Stimulated activated naive B cell treated with anti-CD40 and anti-IgM and Interleukin-4, amounts not matched to agents 10 μg/mL and 1 μg/mL and 100 μg/mL, for 72 hours (primary cell): Measurements from ENCODE around the gene LRCH4.

ENCODE experiments used
- ATAC-seq, 2 donors: fragments of 150-1000 bp; cut with Tn5 transposase; replicated peaks; 2 replicates each; pipeline ENCODE4 v1.10.0; 2021; ENCODE audit warnings: moderate library complexity in 1 of 2
- DNase-seq: peaks from one replicate; pipeline ENCODE4 v3.0.0; 2021
- H3K27ac Mint-ChIP-seq: one replicate; pipeline ENCODE4 v1.8.0; 2022; ENCODE audit warnings: mild to moderate bottlenecking, mixed read lengths
- H3K27me3 Mint-ChIP-seq, 2 donors: one replicate each; pipeline ENCODE4 v1.8.0; 2022; ENCODE audit warnings: mixed read lengths in 2 of 2
- H3K36me3 Mint-ChIP-seq, 2 donors: one replicate each; pipeline ENCODE4 v1.8.0; 2022; ENCODE audit warnings: mixed read lengths in 2 of 2, mild to moderate bottlenecking in 1 of 2
- H3K4me1 Mint-ChIP-seq, 2 donors: one replicate each; pipeline ENCODE4 v1.8.0; 2022; ENCODE audit warnings: mixed read lengths in 2 of 2, mild to moderate bottlenecking in 1 of 2
- H3K4me3 Mint-ChIP-seq, 2 donors: one replicate each; pipeline ENCODE4 v1.8.0; 2022; ENCODE audit warnings: mild to moderate bottlenecking in 2 of 2, mixed read lengths in 2 of 2, moderate library complexity in 1 of 2
- H3K9me3 Mint-ChIP-seq, 2 donors: one replicate each; pipeline ENCODE4 v1.8.0; 2022; ENCODE audit warnings: mixed read lengths in 2 of 2, mild to moderate bottlenecking in 1 of 2

Gene LRCH4

DNA sequence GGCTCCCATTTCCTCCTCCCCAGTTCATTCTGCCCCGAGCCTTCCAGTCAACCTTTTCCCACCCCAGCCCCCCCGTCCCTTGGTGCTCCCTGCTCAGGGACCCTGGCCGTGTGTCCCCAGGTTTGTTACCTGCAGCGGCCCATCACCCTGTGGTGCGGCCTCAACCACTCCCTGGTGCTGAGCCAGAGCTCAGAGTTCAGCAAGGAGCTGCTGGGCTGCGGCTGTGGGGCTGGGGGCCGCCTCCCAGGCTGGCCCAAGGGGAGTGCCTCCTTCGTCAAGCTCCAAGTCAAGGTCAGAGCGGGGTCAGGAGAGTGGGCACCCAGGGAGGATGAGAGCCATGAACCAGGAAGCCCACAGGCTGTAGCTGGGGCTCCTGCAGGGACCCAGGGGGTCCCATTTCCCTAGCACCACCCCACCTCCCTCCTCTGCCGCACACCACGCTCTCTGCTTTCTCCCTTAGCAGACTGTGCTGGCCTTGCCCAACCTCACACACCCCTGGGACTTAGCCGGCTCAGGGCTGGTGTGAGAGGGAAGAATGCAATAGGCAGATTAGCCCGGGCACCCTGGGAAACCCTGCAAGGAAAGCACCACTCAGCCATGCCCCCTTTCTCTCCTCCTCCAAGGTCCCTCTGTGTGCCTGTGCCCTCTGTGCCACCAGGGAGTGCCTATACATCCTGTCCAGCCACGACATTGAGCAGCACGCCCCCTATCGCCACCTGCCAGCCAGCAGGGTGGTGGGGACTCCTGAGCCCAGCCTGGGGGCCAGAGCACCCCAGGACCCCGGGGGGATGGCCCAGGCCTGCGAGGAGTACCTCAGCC, 14.2 kb upstream of the LRCH4 start:
- H3K4me1 Mint-ChIP-seq = peaks cover 10 to 15% of the 10 kb centered on the region in 2 donors
- H3K4me3 Mint-ChIP-seq = no peak overlapping the region
- no peak overlapping the region for H3K27ac Mint-ChIP-seq
- DNase-seq = no peak
- H3K36me3 Mint-ChIP-seq = no peaks in the 10 kb centered on the region
- ATAC-seq = no peak
- H3K9me3 Mint-ChIP-seq = no peaks in the 10 kb centered on the region
- peaks cover 0 to 2% of the 10 kb centered on the region in 2 donors for H3K27me3 Mint-ChIP-seq

DNA sequence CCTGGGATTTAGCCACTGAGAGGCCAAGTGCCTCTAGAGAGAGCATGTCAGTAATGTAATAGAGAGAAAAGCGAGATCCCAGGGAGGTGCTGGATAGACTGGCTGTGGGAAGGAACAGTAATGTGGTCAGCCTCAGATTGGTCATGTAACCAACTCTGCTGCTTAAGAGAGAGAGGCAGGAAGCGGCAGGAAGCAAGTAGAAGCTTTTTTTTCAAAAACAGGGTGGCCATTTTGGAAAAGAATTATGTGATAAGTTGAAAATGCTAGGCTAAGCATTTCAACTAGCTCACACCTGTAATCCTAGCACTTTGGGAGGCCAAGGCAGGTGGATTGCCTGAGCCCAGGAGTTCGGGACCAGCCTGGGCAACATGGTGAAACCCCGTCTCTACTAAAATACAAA, 12.5 kb upstream of the LRCH4 start:
- H3K4me1 Mint-ChIP-seq = peaks cover under 1 to 3% of the 10 kb centered on the region in 2 donors
- H3K27ac Mint-ChIP-seq = no peak overlapping the region
- ATAC-seq (no peak), DNase-seq (no peak)
- H3K4me3 Mint-ChIP-seq = no peak overlapping the region
- H3K36me3 Mint-ChIP-seq = no peaks in the 10 kb centered on the region
- no peaks in the 10 kb centered on the region for H3K9me3 Mint-ChIP-seq
- peaks cover 6 to 11% of the 10 kb centered on the region in 2 donors for H3K27me3 Mint-ChIP-seq

- peaks cover 20 to 23% of the 10 kb centered on the region in 2 donors for H3K27me3 Mint-ChIP-seq
- DNase-seq (no peak), ATAC-seq (no peak)
- no peak overlapping the region for H3K4me3 Mint-ChIP-seq
- H3K27ac Mint-ChIP-seq = no peak overlapping the region
- H3K36me3 Mint-ChIP-seq = no peaks in the 10 kb centered on the region
- peaks cover 0 to 5% of the 10 kb centered on the region in 2 donors for H3K4me1 Mint-ChIP-seq
- H3K9me3 Mint-ChIP-seq = no peaks in the 10 kb centered on the region
These were observed 9.3 kb upstream of the LRCH4 start for GRCh38 chr7:100595188-100595587.

DNA sequence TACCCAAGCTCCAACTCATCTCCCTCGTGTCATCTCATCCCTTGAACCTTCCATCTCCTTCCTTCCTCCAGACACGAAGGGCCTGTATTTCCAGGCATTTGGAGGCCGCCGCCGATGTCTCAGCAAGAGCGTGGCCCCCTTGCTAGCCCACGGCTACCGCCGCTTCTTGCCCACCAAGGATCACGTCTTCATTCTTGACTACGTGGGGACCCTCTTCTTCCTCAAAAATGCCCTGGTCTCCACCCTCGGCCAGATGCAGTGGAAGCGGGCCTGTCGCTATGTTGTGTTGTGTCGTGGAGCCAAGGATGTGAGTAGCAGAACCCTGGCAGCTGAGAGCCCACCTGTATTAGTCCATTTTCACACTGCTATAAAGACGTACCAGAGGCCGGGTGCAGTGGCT, 5.7 kb upstream of the LRCH4 start:
- ATAC-seq (no peak), DNase-seq (no peak)
- H3K36me3 Mint-ChIP-seq = no peaks in the 10 kb centered on the region
- peaks cover 30 to 33% of the 10 kb centered on the region in 2 donors for H3K27me3 Mint-ChIP-seq
- H3K4me3 Mint-ChIP-seq = no peak overlapping the region
- H3K27ac Mint-ChIP-seq = no peak overlapping the region
- H3K4me1 Mint-ChIP-seq = peaks cover 7 to 8% of the 10 kb centered on the region in 2 donors
- H3K9me3 Mint-ChIP-seq = no peaks in the 10 kb centered on the region

DNA sequence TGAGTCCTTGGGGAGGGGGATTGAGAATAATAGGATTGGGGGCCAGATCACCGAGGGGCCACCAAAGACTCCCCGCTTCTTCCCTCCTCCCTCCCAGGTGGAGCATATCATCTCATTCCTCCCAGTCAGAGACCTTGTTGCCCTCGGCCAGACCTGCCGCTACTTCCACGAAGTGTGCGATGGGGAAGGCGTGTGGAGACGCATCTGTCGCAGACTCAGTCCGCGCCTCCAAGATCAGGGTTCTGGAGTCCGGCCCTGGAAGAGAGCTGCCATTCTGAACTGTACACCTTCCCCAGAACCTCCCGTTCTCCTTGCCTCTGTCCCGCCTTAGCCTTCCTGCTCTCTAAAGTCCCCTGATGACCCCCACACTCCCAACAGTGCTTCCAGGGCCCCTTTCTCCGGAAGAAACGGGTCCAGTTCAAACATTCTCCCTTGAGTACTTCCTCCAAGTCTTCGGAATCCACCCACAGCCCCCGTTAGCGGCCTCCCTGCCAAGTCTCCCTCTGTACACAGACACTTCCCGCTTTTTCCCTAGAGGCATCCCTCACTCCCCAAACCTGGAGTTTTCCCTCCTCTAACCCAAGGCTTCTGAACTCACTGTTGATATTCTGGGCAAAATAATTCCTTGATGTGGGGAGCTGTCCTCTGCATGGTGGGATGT, 4.3 kb upstream of the LRCH4 start:
- no peak overlapping the region for H3K27ac Mint-ChIP-seq
- H3K4me3 Mint-ChIP-seq = no peak overlapping the region
- DNase-seq (no peak), ATAC-seq (no peak)
- H3K9me3 Mint-ChIP-seq = no peaks in the 10 kb centered on the region
- peaks cover 30 to 32% of the 10 kb centered on the region in 2 donors for H3K27me3 Mint-ChIP-seq
- peaks cover 11 to 15% of the 10 kb centered on the region in 2 donors for H3K4me1 Mint-ChIP-seq
- H3K36me3 Mint-ChIP-seq = peaks cover 0 to 2% of the 10 kb centered on the region in 2 donors

DNA sequence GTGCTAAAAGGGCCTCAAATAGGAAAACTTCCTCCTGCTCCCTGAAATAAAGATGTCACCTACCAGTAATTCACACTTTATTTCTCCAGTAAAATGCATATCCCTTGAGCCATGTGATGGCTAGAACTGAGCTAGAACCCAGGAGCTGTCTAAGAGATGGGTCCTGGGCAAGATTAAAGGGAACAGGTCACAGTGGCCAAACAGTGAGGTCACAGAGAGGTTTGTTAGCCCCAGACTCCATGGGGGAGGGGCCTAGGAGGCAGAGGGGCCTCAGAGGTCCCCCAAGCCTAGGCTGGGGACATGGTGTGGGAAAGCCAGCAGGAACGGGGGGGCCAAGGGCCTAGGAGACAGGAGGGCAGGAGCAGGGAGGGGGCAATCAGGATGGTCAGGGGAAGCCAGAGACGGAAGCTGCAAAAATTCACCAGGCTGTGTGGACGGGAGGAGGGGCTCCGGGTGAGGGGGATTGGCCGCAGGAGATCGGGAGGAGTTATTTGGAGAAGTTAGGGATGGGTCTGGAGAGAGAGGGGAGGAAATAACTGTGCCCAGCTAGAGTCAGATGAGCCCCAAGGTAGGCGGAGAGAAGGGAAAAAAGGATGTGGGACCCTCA, 3.5 kb upstream of the LRCH4 start:
- Mint-ChIP-seq H3K9me3 (no peaks in the 10 kb centered on the region), H3K4me1 (peaks cover 18 to 23% of the 10 kb centered on the region in 2 donors), H3K27me3 (peaks cover 28 to 30% of the 10 kb centered on the region in 2 donors), H3K27ac (no peak overlapping the region), H3K36me3 (peaks cover 0 to 5% of the 10 kb centered on the region in 2 donors), H3K4me3 (no peak overlapping the region)
- ATAC-seq (no peak), DNase-seq (no peak)

DNA sequence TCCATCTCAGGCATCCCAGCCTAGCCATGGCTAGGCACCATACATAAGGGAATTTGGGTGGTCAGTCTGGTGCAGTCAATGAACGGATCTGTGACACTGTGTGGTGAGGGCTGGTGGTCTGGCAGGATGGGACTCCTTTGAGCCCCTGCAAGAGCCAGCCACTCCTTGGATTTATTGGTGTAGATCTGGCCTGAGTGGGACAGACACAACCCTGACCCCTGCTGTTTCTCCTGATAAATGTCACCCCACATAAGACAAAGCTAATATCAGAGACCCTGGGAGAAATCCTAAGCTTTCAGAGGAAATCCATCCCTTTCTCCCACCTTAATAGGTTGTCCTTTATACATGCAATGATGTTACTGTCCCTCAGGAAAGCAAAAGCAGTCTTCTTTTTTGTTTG, 2.5 kb upstream of the LRCH4 start:
- no peak overlapping the region for H3K27ac Mint-ChIP-seq

GRCh38 chr7:100586266-100587025, 517 bp upstream of the LRCH4 start, which contains the start of gene FBXO24:
FBXO24 (plus strand) TSS chr7:100586328; CDS start chr7:100586626, 298 bp downstream.
- Mint-ChIP-seq H3K27ac (peak within 1 kb of the TSS; percentile 97), H3K4me1 (peaks cover 32 to 45% of the 10 kb centered on the region in 2 donors), H3K9me3 (no peaks in the 10 kb centered on the region), H3K27me3 (peaks cover 15 to 16% of the 10 kb centered on the region in 2 donors), H3K4me3 (peak within 1 kb of the TSS; percentile 94 to 98), H3K36me3 (peaks cover 0 to 16% of the 10 kb centered on the region in 2 donors)
- DNase-seq (peak; percentile 100), ATAC-seq (peak; percentile 85 to 88)

More for the DNA sequence above, 2.5 kb upstream of the LRCH4 start:
- peaks cover 0 to 5% of the 10 kb centered on the region in 2 donors for H3K36me3 Mint-ChIP-seq
- no peak overlapping the region for H3K4me3 Mint-ChIP-seq
- peaks cover 26 to 33% of the 10 kb centered on the region in 2 donors for H3K4me1 Mint-ChIP-seq
- DNase-seq = no peak
- no peak for ATAC-seq
- H3K9me3 Mint-ChIP-seq = no peaks in the 10 kb centered on the region
- peaks cover 22 to 24% of the 10 kb centered on the region in 2 donors for H3K27me3 Mint-ChIP-seq

DNA sequence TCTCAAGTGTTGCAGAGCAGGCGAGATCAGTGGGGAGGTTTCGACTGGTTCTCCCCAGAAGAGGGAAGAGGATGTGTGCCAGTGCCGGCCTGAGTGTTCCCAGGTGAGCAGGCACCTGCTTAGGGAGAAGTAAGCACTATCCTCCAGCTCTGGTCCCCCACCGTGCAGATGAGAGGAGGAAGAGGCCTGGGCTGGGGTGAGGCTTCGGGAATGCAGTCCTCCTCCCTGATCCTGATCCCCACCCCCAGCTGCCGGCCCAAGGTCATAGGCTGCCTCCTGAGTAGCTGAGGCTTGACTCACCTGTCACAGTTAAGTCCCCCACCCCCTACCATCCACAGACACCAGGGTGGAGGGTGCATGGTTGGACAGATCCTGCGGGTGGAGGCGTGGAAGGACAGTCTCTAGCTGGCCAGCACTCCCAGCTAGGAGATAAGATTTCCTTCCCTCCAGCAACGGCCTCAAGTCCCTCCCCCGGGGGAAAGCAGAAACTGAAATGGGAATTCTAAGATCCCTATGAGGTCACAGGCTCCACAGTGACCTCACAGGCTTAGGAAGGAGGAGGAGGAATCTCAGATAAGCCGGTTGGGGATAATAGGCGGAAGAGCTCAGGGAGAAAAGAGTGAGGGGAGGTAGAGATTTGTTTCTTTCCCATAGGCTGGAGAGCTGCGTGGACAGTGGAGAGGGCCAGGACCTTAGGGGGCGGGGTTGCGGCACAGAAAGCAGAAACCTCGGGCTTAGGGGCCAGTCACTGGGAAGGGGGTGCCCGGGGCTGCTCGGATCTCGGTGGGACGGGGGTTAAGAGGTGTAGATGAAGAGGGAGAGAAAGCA, 1.0 kb downstream of the LRCH4 start:
- Mint-ChIP-seq H3K27ac (peak overlapping the region; percentile 97), H3K36me3 (peaks cover 0 to 16% of the 10 kb centered on the region in 2 donors), H3K9me3 (no peaks in the 10 kb centered on the region), H3K4me1 (peaks cover 26 to 45% of the 10 kb centered on the region in 2 donors), H3K27me3 (peaks cover 7 to 8% of the 10 kb centered on the region in 2 donors), H3K4me3 (peak overlapping the region; percentile 94 to 98)
- no peak for DNase-seq
- ATAC-seq = no peak

- peaks cover 26 to 45% of the 10 kb centered on the region in 2 donors for H3K4me1 Mint-ChIP-seq
- ATAC-seq (peak in 1 of 2 donors; percentile 4), DNase-seq (no peak)
- H3K4me3 Mint-ChIP-seq = peak overlapping the region; percentile 94 to 98
- H3K9me3 Mint-ChIP-seq = no peaks in the 10 kb centered on the region
- H3K27ac Mint-ChIP-seq = peak overlapping the region; percentile 97
- H3K27me3 Mint-ChIP-seq = peaks cover 0 to 1% of the 10 kb centered on the region in 2 donors
- peaks cover 6 to 16% of the 10 kb centered on the region in 2 donors for H3K36me3 Mint-ChIP-seq
These were observed 1.8 kb downstream of the LRCH4 start for GRCh38 chr7:100584054-100584682.

- no peaks in the 10 kb centered on the region for H3K9me3 Mint-ChIP-seq
- no peaks in the 10 kb centered on the region for H3K27me3 Mint-ChIP-seq
- ATAC-seq = peak; percentile 16 to 17
- H3K27ac Mint-ChIP-seq = peak overlapping the region; percentile 93
- H3K4me3 Mint-ChIP-seq = peak overlapping the region; percentile 94 to 98
- peak; percentile 56 for DNase-seq
- peaks cover 14 to 23% of the 10 kb centered on the region in 2 donors for H3K36me3 Mint-ChIP-seq
- peaks cover 28 to 45% of the 10 kb centered on the region in 2 donors for H3K4me1 Mint-ChIP-seq
These were observed 2.5 kb downstream of the LRCH4 start for GRCh38 chr7:100583132-100584053.

- ATAC-seq (no peak), DNase-seq (no peak)
- H3K4me3 Mint-ChIP-seq = peak overlapping the region in 1 of 2 donors; percentile 22
- H3K36me3 Mint-ChIP-seq = peaks cover 21 to 31% of the 10 kb centered on the region in 2 donors
- no peaks in the 10 kb centered on the region for H3K9me3 Mint-ChIP-seq
- no peaks in the 10 kb centered on the region for H3K27me3 Mint-ChIP-seq
- peak overlapping the region; percentile 93 for H3K27ac Mint-ChIP-seq
- peaks cover 28 to 45% of the 10 kb centered on the region in 2 donors for H3K4me1 Mint-ChIP-seq
These were observed 3.3 kb downstream of the LRCH4 start for GRCh38 chr7:100582650-100583049.
